ENCODE measurements around the gene BICD1.
"Not testable (repeated sequence)": the region's sequence is repeated elsewhere in the genome, so short reads cannot be mapped to it uniquely, and the experiment has no call there.

The BICD1 gene

DNA sequence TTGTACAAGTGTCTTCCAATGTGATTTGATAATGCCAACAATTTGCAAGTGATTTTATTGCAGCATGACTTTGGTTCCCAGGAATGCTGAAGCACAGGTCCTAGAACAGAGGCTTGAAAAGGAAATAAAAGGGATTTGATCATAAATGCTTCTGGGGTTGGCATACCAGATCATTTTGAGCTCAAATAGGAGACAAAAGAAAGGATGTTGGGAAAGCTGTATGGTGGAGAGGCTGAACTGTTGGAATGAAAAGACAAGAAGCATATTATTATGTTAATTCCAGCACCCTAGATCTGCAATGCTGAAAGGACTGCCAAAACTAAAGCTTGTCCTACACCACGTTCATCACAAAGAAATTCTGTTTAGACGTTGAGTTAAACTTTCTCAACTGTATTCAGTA, 143.1 kb downstream of the BICD1 start:
- no peak for DNase-seq

DNA sequence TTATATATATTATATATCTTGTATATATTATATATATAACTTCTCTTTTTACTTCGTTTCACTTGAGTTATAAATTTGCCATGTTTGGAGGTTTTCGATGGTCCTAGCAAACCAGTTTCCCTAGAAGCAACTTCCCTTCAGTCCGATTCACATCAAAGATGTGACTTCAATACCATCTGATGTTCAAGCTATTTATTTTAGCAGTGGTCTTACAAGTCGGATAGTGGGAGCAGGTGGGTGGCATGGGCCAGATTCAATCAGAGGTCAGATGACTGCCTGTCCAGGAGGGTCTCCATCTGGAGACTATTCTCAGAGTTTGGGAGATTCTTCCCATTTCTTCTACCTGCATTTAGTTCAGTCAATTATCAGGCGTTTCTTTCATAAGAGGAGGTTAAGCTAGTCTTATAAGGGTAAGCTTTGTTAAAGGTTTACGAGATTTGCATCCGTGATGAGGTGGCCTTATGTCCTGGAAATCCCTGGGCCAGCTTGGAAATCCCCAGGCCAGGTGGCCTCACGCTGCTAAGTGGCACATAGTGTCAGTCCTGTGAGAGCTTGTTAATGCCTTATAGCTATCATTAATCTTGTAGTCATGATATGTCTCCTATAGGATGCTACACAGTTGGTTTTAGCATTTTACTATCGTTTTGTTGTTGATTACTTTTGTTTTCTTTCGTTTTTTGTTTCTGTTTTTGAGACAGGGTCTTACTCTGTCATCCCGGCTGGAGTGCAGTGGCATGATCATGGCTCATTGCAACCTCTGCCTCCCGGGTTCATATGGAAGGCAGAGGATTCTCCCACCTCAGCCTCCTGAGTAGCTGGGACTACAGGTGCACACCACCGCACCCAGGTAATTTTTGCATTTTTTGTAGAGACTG, 145.8 kb downstream of the BICD1 start:
- no peak for DNase-seq

DNA sequence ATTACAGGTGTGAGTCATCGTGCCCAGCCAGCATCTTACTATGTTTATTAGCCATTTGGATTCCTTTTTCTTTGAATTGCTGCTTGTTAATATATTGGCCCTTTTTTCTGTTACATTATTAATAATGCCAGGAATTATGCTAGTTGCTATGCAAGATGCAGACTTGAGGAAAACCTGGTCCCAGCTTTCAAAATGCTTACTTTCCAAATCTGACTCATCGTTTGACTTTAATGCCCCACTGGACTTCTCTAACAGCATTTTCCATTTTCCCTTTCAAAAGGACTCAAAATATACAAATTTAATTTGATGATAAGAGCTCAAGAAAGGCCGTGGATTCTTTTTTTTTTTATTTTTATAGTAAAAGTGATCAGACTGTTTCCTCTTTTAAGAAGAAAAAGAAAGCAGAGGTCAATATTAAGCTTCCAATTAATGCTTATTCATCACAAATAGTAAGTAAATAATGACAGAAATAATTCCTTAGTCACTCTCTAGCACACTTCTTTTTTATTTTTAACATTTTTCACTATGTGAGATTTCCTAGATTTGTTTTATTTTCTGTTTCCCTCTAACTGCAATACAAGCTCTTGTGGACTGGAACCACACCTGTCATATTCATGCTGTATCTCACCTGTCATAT, 146.6 kb downstream of the BICD1 start:
- DNase-seq: no peak

DNA sequence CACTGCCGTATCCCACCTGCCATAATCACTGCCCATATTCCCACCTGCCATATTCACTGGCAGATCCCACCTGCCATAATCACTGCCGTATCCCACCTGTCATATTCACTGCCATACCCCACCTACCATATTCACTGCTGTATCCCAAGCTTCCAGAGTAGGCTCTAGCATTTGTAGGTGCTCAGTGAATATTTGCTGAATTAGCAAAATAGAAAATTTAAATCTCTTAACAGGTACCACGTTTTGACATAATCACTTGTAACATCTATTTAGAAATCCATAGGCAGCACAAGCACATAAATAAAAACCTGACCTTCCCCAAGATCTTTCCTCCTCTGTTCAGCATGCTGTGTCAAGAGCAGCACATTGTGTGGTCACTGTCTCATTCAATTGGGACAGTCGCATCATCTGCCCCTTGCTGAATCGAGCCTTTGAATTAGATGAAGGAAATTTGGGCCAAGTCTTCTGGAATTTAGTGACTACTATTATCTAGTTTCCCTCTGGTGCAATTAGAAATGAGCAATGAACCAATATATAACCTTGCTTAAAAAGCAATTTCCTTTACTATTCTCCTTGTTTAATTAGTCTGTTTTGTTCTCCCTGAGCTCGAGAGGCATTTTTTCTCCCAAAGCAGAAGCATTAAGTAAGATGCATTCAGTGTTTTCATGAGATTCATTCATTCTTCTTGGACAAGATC, 147.8 kb downstream of the BICD1 start:
- no peak for DNase-seq

DNA sequence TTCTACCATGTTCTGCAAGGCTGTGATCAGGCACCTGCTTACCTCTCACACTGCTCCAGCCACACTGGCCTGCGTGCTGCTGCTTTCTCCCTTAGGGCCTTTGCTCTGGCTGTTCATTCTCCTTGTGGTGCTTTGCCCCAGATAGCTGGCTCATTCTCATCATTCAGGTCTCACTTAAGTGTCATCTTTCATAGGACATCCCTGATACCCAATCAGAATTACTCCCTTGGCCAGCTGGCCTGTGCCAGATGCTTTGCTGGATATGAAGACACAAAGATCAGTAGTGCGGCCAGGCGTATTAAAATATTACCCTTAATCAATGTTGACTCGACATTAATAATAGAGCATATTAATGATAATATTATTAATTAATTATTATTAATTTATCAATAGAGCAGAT, 148.9 kb downstream of the BICD1 start:
- DNase-seq: no peak

DNA sequence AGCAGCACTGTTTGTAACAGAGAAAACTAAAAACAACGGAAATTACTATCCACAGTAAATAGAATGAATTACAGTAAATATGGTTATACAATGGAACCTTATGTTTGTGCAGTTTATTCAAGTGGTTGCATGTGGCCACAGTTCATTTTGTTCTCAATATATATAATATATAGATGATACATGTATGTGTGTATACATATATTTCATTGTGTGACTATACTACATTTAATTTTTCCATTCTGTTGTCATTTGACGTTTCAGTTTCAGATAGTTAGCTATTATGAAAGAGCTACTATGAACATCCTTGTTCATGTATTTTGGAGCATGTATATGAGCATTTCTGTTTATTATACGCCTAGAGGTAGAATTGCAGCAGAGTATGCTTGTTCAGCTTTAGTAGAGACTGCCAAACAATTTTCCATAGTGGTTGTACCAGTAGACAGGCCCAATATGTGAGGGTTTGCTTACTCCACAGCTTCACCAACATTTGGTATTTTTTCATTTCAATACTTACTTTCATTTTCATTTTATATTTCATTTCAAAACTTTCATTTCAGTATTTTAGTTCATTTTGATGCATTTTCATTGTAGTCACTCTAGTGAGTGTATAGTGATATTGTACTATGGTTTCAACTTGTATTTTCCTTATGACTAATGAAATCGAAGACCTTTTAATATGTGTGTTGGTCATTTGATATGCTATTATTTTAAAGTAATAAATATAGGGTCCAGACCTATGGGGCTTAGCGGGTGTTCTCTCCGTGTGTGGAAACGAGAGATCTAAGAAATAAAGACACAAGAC, 151.2 kb downstream of the BICD1 start:
- DNase-seq: peak in 1 of 5 experiments; percentile 14

DNA sequence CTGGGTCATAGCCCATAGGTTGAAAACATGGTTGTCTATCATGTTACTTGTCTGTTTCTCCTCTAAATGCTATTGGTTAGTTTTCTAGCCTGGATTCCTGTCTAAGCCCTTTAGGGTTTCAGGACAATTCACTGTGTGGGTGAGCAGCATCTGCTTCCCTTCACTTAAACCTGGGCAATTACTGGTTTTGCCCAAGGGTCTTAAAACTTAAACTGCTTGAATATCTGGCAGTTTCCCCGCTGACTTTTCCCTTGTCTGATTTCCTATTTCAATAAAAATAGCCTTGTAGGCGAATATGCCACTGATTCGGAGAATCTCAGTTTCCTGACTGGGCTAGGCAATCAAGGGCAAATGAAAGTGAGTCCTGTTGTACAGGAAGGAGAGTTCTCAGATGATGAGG, 154.0 kb downstream of the BICD1 start:
- DNase-seq: no peak

DNA sequence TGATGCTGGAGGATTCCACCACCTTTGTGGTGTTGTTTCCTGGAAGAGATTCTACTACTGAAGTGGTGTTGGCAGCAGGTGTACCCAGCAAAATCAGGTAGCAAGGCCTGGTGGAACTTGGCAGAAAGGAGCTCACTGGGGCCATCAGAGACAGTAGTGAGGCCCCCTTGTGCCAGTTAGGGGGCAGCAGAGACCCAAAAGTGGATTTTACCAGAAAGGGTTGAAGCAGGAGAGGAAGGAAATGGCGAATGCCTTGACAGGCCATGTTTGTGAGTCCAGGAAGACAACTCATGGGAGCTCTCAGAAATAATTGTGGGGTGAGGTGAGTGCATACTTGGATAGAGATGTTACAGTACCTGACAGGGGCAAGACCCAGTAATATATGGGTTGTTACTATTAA, 155.0 kb downstream of the BICD1 start:
- no peak for DNase-seq

DNA sequence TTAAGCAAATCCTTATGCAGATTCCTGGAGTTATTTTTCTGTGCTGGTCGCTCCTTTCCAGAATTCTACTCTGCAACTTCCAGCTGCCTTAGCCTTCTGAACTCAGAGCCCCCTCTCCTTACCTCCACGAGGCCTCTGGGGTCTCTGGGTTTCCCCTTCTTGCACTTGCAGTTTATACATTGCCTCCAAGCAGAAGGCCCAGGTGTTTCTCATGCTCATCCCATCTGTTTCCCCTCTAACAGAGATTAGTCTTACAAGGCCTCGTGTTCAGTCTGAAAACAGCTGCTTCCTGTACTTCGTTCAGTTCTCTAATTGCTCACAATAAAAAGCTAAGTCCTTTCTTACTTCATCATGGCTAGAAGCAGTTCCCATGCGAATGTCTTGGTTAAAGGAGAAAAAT, 158.3 kb downstream of the BICD1 start:
- no peak for DNase-seq

DNA sequence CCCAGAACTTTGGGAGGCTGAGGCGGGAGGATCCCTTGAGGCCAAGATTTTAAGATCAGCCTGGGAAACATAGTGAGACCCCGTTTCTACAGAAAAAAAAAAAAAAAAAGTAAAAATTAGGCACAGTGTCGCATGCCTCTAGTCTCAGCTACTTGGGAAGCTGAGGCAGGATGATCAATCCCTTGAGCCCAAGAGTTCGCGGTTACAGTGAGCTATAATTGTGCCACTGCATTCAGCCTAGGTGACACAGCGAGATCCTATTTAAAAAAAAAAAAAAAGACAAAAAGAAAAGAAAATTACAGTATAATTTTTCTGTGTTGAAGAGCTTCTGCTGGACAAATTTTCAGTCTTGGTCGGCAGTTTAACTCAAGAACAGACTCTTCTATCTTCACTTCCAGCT, 158.8 kb downstream of the BICD1 start:
- no peak for DNase-seq

DNA sequence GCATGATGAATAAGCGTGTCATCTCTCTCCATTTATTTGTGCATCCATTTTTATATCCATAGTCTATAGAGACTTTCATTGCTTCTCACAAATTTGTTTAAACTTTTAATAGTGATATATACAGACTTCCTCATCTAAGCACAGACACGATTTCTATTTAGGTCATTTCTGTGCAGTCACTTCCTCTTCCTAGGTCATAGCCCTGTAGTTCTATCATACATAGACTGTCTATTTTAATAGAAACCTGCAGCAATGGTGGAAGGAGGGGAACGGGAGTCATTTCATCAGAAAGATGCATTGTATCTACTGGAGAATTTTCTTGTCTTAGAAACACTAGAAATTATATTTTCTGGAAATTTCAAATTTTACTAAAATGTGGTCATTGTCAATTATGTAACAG, 159.3 kb downstream of the BICD1 start:
- DNase-seq: no peak

DNA sequence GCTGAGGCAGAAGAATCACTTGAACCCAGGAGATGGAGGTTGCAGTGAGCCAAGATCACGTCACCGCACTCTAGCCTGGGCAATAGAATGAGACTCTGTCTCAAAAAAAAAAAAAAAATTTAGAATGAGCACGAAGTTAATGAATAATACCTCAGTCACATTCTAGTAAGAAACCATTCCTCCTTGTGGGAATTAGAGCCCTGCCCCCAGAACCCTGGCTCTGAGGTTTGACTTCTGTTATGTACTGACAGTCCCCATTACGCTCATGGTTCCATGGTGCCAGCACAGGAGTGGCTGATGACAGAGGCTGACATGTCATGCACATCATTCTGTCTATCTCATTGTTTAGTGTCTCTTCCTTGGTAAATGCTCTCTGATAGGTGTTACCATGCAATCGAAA, 160.1 kb downstream of the BICD1 start:
- DNase-seq: no peak

DNA sequence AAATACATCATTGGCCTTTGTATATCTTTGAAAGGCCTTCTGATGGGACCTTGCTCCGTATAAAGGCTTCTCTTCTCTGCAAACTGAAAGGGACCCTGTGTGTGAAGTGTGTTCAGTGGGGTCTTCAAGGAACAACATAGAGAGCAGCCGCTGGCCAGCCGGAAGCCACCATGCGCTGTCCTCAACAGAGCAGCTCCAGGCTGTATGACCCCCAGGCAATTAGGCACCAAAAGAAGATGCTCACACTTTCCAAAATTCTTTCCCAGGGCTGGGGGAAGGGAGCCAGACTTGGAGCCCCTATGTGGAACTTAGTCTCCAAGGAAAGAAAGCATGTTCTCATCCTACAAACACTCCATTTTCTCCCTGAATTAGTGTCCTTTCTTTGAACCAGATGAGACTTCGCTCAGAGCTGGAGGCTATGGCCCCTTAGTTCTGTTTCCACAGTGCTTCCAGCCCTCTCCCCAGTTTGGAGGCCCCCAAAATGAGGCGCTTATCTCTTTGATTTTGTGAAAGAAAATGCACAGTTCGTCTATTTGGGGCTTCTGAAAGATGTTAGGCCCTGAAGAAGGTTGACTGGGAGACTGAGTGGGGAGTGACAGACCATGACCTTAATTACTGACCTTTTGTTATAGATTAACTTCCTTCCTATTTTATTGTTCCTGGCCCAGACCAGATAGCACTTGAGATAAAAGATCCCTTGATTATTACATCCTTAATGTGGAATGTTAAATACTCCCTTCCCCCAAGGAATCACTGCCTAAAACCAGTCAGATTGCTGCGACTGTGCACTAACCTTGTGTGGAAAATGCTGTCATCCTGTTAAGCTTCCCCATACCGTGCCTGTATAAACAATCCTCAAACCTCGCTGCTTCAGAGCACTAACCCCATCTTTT, 164.4 kb downstream of the BICD1 start:
- no peak for DNase-seq

DNA sequence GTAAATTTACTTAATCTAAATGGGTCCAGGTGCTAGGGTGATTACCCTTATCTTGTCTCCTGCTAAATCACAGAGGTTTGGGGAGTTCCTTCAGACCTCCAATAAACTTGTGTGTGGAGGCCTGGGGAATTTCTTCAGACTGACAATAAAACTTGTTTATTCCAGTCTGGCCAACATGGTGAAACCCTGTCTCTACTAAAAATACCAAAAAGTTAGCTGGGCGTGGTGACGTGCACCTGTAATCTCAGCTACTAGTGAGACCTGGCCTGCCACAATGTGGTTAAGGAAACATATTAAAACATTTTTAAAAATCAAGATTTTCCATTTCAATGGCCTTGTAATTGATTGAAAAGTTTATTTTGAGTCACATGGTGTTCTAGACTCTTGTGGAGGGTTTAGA, 165.8 kb downstream of the BICD1 start:
- no peak for DNase-seq

DNA sequence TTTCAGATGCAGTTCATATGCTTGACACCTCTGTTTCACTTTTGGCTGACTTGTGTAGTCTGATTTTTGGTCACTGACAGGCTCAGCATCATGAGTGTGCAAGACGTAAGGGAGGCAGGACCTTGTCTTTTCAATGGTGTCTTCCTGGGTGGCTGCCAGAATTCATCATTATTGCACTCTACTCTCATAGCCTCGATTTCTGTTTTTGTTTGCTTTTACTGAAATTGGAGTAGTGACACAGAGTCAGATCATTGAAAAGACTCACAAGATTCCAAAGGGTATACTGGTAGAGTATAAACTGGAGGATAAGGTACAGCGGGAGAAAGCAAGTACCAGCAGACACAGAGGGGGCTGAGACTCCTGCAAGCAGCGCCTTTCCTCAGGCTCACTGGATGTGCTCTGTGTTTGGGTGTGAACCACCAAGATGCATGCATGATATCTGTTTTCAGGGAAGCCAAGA, 166.4 kb downstream of the BICD1 start:
- DNase-seq: peak in 1 of 5 experiments; percentile 24

DNA sequence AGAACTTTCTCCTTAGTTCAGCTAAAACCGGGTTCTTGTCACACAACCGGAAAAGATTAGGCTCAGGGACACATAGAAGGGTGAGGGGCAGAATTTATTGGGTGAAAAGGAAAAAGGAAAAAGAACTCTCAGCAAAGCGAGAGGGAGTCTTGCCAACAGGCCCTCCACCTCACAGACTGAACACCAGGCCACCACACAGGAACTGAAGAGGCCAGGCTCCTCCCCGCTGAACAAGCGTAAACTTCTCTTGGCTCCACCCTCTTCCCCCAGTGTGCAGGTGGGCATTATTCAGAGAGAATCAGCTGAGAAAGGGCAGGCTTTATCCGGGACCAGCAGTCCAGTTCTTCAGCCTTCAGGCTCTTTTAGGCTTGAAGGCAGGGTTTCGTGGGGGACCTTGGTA, 167.1 kb downstream of the BICD1 start:
- peak in 2 of 5 experiments; percentile 4 to 19 for DNase-seq

DNA sequence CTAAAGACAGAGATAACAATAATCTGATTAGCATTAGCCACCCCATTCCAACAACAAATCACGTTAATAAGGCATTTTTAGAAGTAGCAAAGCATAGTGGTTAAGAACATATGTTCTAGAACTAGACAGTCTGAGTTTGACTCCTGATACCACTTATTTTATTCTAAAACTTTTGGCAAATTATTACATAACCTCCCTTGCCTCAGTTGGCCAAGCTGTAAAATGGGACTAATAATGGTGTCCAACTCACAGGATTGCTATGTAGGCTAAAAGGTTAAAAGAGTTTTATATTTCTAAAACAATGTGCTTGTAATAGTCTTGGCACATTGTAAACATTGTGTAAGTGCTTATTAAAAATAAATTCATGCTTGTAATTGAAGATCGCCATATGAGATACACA, 168.0 kb downstream of the BICD1 start:
- no peak for DNase-seq

DNA sequence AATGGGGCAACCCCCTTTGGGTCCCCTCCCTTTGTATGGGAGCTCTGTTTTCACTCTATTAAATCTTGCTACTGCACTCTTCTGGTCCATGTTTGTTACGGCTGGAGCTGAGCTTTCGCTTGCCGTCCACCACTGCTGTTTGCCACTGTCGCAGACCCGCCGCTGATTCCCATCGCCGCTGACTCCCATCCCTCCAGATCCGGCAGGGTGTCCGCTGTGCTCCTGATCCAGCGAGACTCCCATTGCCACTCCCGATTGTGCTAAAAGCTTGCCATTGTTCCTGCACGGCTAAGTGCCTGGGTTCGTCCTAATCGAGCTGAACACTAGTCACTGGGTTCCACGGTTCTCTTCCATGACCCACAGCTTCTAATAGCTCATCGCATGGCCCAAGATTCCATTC, 168.9 kb downstream of the BICD1 start:
- DNase-seq: not testable (repeated sequence)

DNA sequence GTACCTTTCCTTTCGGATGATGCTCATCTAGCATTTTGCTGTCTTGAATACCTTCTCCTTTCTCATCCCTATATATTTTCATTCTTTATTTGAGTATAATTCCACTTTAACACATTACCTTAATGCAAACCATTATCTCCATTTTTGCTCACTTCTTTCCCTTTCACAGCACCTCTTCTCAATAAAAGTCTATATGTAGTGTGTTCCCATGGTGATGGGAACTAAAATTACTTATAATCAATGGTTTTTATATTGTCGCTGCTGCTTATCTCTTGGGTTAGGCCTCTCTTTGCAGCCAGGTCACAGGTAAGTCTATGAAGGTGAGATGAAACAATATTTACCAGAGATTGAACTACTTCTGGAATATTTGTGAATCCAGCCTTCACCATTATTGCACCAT, 171.1 kb downstream of the BICD1 start:
- no peak for DNase-seq

DNA sequence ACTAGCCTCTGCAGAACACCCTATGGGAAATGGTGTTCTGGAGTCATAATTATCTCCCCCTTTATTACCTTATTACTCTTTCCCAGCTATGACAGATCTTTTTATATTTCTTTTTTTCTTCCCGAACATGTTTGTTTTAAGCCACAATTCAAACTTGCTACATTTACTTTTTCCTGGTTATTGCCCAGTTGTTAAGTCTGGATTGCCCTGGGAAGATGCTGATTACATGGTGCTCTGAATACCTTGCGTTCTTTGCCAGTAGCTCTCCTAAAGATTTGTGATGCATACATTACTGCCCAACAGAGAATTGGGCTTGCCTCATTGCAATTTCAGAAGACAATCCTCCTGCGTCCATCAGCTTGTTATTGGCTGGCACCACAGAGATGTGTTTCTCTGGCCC, 174.5 kb downstream of the BICD1 start:
- no peak for DNase-seq

DNA sequence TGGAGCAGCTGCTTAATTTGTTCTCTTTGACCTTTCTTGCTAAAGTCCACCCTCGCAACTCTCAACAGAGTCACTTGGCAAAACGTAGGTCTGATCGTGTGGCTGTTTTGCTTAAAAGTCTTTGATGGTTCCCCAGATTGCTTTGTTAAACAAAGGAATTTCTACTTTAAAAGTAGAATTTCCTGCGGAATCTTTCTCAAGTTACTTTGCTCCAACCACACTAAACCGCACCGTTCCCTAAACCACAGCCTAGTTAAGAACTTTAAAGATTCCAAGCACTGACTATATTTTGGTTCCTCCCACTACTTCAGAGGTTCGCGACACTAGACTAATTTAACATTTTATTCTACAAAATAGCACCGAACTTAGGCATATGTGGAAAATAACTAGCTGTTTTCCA, 177.9 kb downstream of the BICD1 start:
- no peak for DNase-seq

DNA sequence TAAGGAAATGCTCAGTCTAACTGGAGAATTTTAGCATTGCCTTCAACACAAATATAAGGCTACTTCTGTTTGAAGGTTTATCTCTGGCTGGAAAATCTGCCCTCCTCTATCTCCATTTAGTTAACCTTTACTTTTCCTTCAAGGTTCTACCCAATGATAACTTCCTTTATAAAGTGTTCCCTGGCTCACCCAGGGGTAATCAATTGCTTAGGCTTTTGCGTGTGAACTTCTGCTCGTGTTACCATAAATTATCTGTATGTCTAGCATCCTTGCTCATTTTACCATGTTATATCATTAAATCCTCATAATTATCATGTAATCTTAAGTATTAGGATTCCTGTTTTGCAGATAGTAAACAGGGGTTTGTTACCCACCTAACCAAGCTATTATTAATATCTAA, 178.4 kb downstream of the BICD1 start:
- DNase-seq: no peak

Measured in T-helper 2 cell (primary cell).